GM18873 (cell line): ENCODE data around the gene GRIP1.

ENCODE experiments used
- ATAC-seq: cut with Tn5 transposase; IDR thresholded peaks from one replicate; pipeline ENCODE4 v1.9.1; 2021; ENCODE audit warnings: mild to moderate bottlenecking, moderate library complexity, moderate number of reproducible peaks; ENCODE audit not compliant: unreplicated experiment, low FRiP score

Gene GRIP1

GRCh38 chr12:66301944-66302826 lies 376.7 kb downstream of the GRIP1 start, which contains the start of gene HELB:
Gene HELB (plus strand): TSS chr12:66302493. CDS start chr12:66302604, 111 bp downstream.
- ATAC-seq: peak; percentile 82

GRCh38 chr12:66297923-66298322 lies 381.0 kb downstream of the GRIP1 start:
- no peak for ATAC-seq
